Measurements from ENCODE around the gene SLC35F3. TPM values are rescaled to one million over a fixed set of nuclear protein-coding genes. Genes with fewer than 3 reads are reported as not detected.
"Not testable (repeated sequence)": the region's sequence is repeated elsewhere in the genome, so short reads cannot be mapped to it uniquely, and the experiment has no call there.

Gene SLC35F3
- total RNA-seq, 2 experiments from 2014 or later, result 7.5 to 8.1 TPM

GRCh38 chr1:234288946-234289345, 384.5 kb downstream of the SLC35F3 start:
- H3K27me3 Mint-ChIP-seq, result peaks cover 3% of the 10 kb centered on the region
- DNase-seq, result no peak
- H3K4me3 Mint-ChIP-seq, result no peak overlapping the region

GRCh38 chr1:234289538-234290305, 385.2 kb downstream of the SLC35F3 start:
- H3K9me3 Mint-ChIP-seq, result peaks cover 11% of the 10 kb centered on the region
- peaks cover 5% of the 10 kb centered on the region for H3K36me3 Mint-ChIP-seq
- no peak for DNase-seq
- no peaks in the 10 kb centered on the region for H3K4me1 Mint-ChIP-seq
- H3K4me3 Mint-ChIP-seq, result no peak overlapping the region
- H3K27me3 Mint-ChIP-seq, result peaks cover 6% of the 10 kb centered on the region
- H3K27ac Mint-ChIP-seq, result no peak overlapping the region

More at GRCh38 chr1:234288946-234289345, 384.5 kb downstream of the SLC35F3 start:
- H3K36me3 Mint-ChIP-seq, result peaks cover 5% of the 10 kb centered on the region
- no peak overlapping the region for H3K27ac Mint-ChIP-seq
- peaks cover 11% of the 10 kb centered on the region for H3K9me3 Mint-ChIP-seq
- H3K4me1 Mint-ChIP-seq, result no peaks in the 10 kb centered on the region

GRCh38 chr1:234292011-234292410, 387.5 kb downstream of the SLC35F3 start:
- Mint-ChIP-seq H3K9me3 (peaks cover 11% of the 10 kb centered on the region), H3K27ac (no peak overlapping the region), H3K4me1 (no peaks in the 10 kb centered on the region), H3K27me3 (peaks cover 7% of the 10 kb centered on the region), H3K4me3 (no peak overlapping the region), H3K36me3 (peaks cover 5% of the 10 kb centered on the region)
- no peak for DNase-seq

GRCh38 chr1:234292548-234292947, 388.1 kb downstream of the SLC35F3 start:
- DNase-seq, result no peak
- H3K4me3 Mint-ChIP-seq, result no peak overlapping the region
- H3K27ac Mint-ChIP-seq, result no peak overlapping the region
- H3K27me3 Mint-ChIP-seq, result peaks cover 7% of the 10 kb centered on the region
- H3K36me3 Mint-ChIP-seq, result peaks cover 5% of the 10 kb centered on the region
- no peaks in the 10 kb centered on the region for H3K4me1 Mint-ChIP-seq
- H3K9me3 Mint-ChIP-seq, result peaks cover 11% of the 10 kb centered on the region

- H3K27me3 Mint-ChIP-seq, result peaks cover 7% of the 10 kb centered on the region
- H3K36me3 Mint-ChIP-seq, result peaks cover 5% of the 10 kb centered on the region
- no peak overlapping the region for H3K4me3 Mint-ChIP-seq
- no peak overlapping the region for H3K27ac Mint-ChIP-seq
- H3K9me3 Mint-ChIP-seq, result peaks cover 12% of the 10 kb centered on the region
- no peaks in the 10 kb centered on the region for H3K4me1 Mint-ChIP-seq
- DNase-seq, result no peak
Observed at GRCh38 chr1:234294109-234294817, 389.8 kb downstream of the SLC35F3 start.

GRCh38 chr1:234295068-234295467, 390.6 kb downstream of the SLC35F3 start:
- Mint-ChIP-seq H3K4me1 (no peaks in the 10 kb centered on the region), H3K27me3 (peaks cover 7% of the 10 kb centered on the region), H3K9me3 (peaks cover 6% of the 10 kb centered on the region), H3K27ac (no peak overlapping the region), H3K36me3 (no peaks in the 10 kb centered on the region), H3K4me3 (no peak overlapping the region)
- no peak for DNase-seq

GRCh38 chr1:234295626-234296025, 391.1 kb downstream of the SLC35F3 start:
- Mint-ChIP-seq H3K27ac (no peak overlapping the region), H3K4me3 (no peak overlapping the region), H3K27me3 (peaks cover 7% of the 10 kb centered on the region), H3K4me1 (no peaks in the 10 kb centered on the region), H3K9me3 (peaks cover 5% of the 10 kb centered on the region), H3K36me3 (no peaks in the 10 kb centered on the region)
- DNase-seq, result no peak

GRCh38 chr1:234296496-234296895, 392.0 kb downstream of the SLC35F3 start:
- H3K4me1 Mint-ChIP-seq, result no peaks in the 10 kb centered on the region
- DNase-seq, result no peak

GRCh38 chr1:234297668-234298067, 393.2 kb downstream of the SLC35F3 start:
- Mint-ChIP-seq H3K36me3 (no peaks in the 10 kb centered on the region), H3K9me3 (peaks cover 2% of the 10 kb centered on the region), H3K4me3 (no peak overlapping the region), H3K27ac (no peak overlapping the region), H3K27me3 (peaks cover 4% of the 10 kb centered on the region), H3K4me1 (no peaks in the 10 kb centered on the region)
- no peak for DNase-seq

More at GRCh38 chr1:234296496-234296895, 392.0 kb downstream of the SLC35F3 start:
- Mint-ChIP-seq H3K9me3 (peaks cover 2% of the 10 kb centered on the region), H3K4me3 (no peak overlapping the region), H3K27ac (no peak overlapping the region), H3K36me3 (no peaks in the 10 kb centered on the region), H3K27me3 (peaks cover 4% of the 10 kb centered on the region)

- H3K36me3 Mint-ChIP-seq, result peaks cover 3% of the 10 kb centered on the region
- H3K4me1 Mint-ChIP-seq, result no peaks in the 10 kb centered on the region
- no peak for DNase-seq
- H3K4me3 Mint-ChIP-seq, result no peak overlapping the region
- no peak overlapping the region for H3K27ac Mint-ChIP-seq
- peaks cover 5% of the 10 kb centered on the region for H3K9me3 Mint-ChIP-seq
- H3K27me3 Mint-ChIP-seq, result no peaks in the 10 kb centered on the region
Observed at GRCh38 chr1:234300096-234300495, 395.6 kb downstream of the SLC35F3 start.

GRCh38 chr1:234301663-234302062, 397.2 kb downstream of the SLC35F3 start:
- not testable (repeated sequence) for DNase-seq, H3K4me3 Mint-ChIP-seq, H3K9me3 Mint-ChIP-seq, H3K4me1 Mint-ChIP-seq, H3K27ac Mint-ChIP-seq, H3K27me3 Mint-ChIP-seq, H3K36me3 Mint-ChIP-seq

GRCh38 chr1:234302354-234302962, 398.0 kb downstream of the SLC35F3 start:
- DNase-seq, result no peak
- Mint-ChIP-seq H3K4me3 (no peak overlapping the region), H3K4me1 (no peaks in the 10 kb centered on the region), H3K36me3 (peaks cover 3% of the 10 kb centered on the region), H3K27ac (no peak overlapping the region), H3K27me3 (no peaks in the 10 kb centered on the region), H3K9me3 (peaks cover 5% of the 10 kb centered on the region)

- H3K36me3 Mint-ChIP-seq, result peaks cover 3% of the 10 kb centered on the region
- H3K4me3 Mint-ChIP-seq, result no peak overlapping the region
- H3K27ac Mint-ChIP-seq, result no peak overlapping the region
- no peaks in the 10 kb centered on the region for H3K4me1 Mint-ChIP-seq
- no peaks in the 10 kb centered on the region for H3K27me3 Mint-ChIP-seq
- DNase-seq, result no peak
- peaks cover 5% of the 10 kb centered on the region for H3K9me3 Mint-ChIP-seq
Observed at GRCh38 chr1:234303231-234303630, 398.8 kb downstream of the SLC35F3 start.

GRCh38 chr1:234307726-234308125, 403.2 kb downstream of the SLC35F3 start:
- Mint-ChIP-seq H3K9me3 (peaks cover 3% of the 10 kb centered on the region), H3K27ac (no peak overlapping the region), H3K27me3 (no peaks in the 10 kb centered on the region), H3K36me3 (peaks cover 3% of the 10 kb centered on the region), H3K4me1 (peaks cover 19% of the 10 kb centered on the region), H3K4me3 (no peak overlapping the region)
- DNase-seq, result no peak

GRCh38 chr1:234309243-234309597, 404.7 kb downstream of the SLC35F3 start:
- Mint-ChIP-seq H3K4me3 (no peak overlapping the region), H3K36me3 (peaks cover 3% of the 10 kb centered on the region), H3K9me3 (peaks cover 3% of the 10 kb centered on the region), H3K27me3 (no peaks in the 10 kb centered on the region), H3K27ac (no peak overlapping the region), H3K4me1 (peaks cover 31% of the 10 kb centered on the region)
- no peak for DNase-seq

Data from activated naive CD8-positive, alpha-beta T cell treated with anti-CD3 and anti-CD28 coated beads for 36 hours (primary cell).